Stomach (tissue), 19 donors: ENCODE results near the gene NRDE2. TPM values are rescaled to one million over a fixed set of nuclear protein-coding genes. Genes with fewer than 3 reads are reported as not detected.

Source experiments
- DNase-seq, 2 donors: peaks; one replicate each; pipeline versions ENCODE4 v3.0.0 to v3.0.0-alpha.2; 2013 to 2019
- H3K27ac ChIP-seq, 5 donors: fragments of 200-600 bp in 4 of 5; sonication (generic) in 4 of 5; one replicate each; pipeline ENCODE4 v1.5.1; 2013 to 2019; ENCODE audit warnings: mild to moderate bottlenecking in 1 of 5, moderate library complexity in 1 of 5
- H3K27me3 ChIP-seq, 3 donors: fragments of 200-600 bp; sonication (generic); one replicate each; pipeline ENCODE4 v1.5.1; 2017 to 2019; ENCODE audit warnings: mixed run types in 1 of 3
- H3K36me3 ChIP-seq, 4 donors: fragments of 200-600 bp; sonication (generic); 1 replicate in 3 of 4; 2 replicates in 1 of 4; pipeline ENCODE4 v1.5.1; 2016 to 2019
- H3K4me1 ChIP-seq, 4 donors: fragments of 200-600 bp; sonication (generic); one replicate each; pipeline ENCODE4 v1.5.1; 2016 to 2019
- H3K4me3 ChIP-seq, 4 donors: fragments of 200-600 bp; sonication (generic) in 3 of 4; one replicate each; pipeline ENCODE4 v1.5.1; 2016 to 2019; ENCODE audit warnings: mild to moderate bottlenecking in 1 of 4
- H3K9me3 ChIP-seq, 4 donors: fragments of 200-600 bp; sonication (generic); one replicate each; pipeline ENCODE4 v1.5.1; 2016 to 2019
- EP300 ChIP-seq: sonication (generic); formaldehyde crosslinking; IDR thresholded peaks from one replicate; pipeline ENCODE4 v1.6.1; 2017; ENCODE audit warnings: antibody characterized with exemption
- POLR2A ChIP-seq, 4 donors: fragments of 450-650 bp; IDR thresholded peaks; one replicate each; pipeline ENCODE4 v1.6.1; 2016; ENCODE audit warnings: antibody characterized with exemption in 4 of 4, control low read depth in 2 of 4, mild to moderate bottlenecking in 1 of 4, moderate library complexity in 1 of 4
- POLR2AphosphoS5 ChIP-seq, 3 donors: sonication (generic); formaldehyde crosslinking; IDR thresholded peaks; one replicate each; pipeline ENCODE4 v1.6.1; 2016; ENCODE audit warnings: antibody characterized with exemption in 3 of 3
- WGBS, 5 donors: extraction: QIAGEN DNeasy Blood & Tissue Kit in 3 of 5; methylation state at CpG; one replicate each; pipeline versions ENCODE4 v1.1.5 to v1.1.7; 2013 to 2018; 5-methylcytosine and 5-hydroxymethylcytosine counted together
- intact Hi-C: fragments of 100-400 bp; cut with DNase I; formaldehyde crosslinking; loops from one replicate; pipeline ENCODE4 v1.15.1; 2023; ENCODE audit warnings: low total_unique reads
- long read RNA-seq, 10 donors: transcript quantifications; one replicate each; lab custom pipeline, GENCODE V29; 2026
- polyA plus RNA-seq, 3 donors: library from polyadenylated mRNA; stranded (reverse); fragments of 200-250 nt; gene quantifications; one replicate each; pipeline ENCODE4 v1.2.3, GENCODE V29; 2013
- total RNA-seq, 5 donors: library from RNA; depleted of rRNA; stranded (reverse); fragments of >200 nt; gene quantifications; one replicate each; pipeline versions ENCODE4 v1.1.0 to v1.2.3, GENCODE V29; 2014 to 2016
- TF ChIP-seq, protein P1 (sequence below), 7 experiments: fragments of 450-650 bp in 4 of 7; fragments of 200-600 bp in 3 of 7; sonication (generic) in 3 of 7; IDR thresholded peaks; one replicate each; pipeline ENCODE4 v1.5.1; 2016 to 2019; ENCODE audit warnings: antibody characterized with exemption in 7 of 7, control low read depth in 2 of 7, mild to moderate bottlenecking in 1 of 7
- donor health status: healthy with polysubstance abuse.
- donor health status: Bipolar disorder and iron deficiency.
- donor health status: healthy.

The NRDE2 gene, protein sequence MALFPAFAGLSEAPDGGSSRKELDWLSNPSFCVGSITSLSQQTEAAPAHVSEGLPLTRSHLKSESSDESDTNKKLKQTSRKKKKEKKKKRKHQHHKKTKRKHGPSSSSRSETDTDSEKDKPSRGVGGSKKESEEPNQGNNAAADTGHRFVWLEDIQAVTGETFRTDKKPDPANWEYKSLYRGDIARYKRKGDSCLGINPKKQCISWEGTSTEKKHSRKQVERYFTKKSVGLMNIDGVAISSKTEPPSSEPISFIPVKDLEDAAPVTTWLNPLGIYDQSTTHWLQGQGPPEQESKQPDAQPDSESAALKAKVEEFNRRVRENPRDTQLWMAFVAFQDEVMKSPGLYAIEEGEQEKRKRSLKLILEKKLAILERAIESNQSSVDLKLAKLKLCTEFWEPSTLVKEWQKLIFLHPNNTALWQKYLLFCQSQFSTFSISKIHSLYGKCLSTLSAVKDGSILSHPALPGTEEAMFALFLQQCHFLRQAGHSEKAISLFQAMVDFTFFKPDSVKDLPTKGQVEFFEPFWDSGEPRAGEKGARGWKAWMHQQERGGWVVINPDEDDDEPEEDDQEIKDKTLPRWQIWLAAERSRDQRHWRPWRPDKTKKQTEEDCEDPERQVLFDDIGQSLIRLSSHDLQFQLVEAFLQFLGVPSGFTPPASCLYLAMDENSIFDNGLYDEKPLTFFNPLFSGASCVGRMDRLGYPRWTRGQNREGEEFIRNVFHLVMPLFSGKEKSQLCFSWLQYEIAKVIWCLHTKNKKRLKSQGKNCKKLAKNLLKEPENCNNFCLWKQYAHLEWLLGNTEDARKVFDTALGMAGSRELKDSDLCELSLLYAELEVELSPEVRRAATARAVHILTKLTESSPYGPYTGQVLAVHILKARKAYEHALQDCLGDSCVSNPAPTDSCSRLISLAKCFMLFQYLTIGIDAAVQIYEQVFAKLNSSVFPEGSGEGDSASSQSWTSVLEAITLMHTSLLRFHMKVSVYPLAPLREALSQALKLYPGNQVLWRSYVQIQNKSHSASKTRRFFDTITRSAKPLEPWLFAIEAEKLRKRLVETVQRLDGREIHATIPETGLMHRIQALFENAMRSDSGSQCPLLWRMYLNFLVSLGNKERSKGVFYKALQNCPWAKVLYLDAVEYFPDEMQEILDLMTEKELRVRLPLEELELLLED
- total RNA-seq (10 to 100 TPM in 4 of 5 donors, 1 to 10 TPM in 1; 8.9 to 34.8 (median 29.2) TPM), polyA plus RNA-seq (1 to 10 TPM; 5.7 to 9.0 (median 7.3) TPM)
- long read RNA-seq, donor 1, result 0 reads
- long read RNA-seq, donor 2, partial matches to known transcripts, result 301 of 1,147 reads
- long read RNA-seq, donor 2, other reads (novel, unspliced or antisense), result 845 of 1,147 reads
- long read RNA-seq, donor 3, partial matches to known transcripts, result 0 of 1 reads
- long read RNA-seq, donor 3, other reads (novel, unspliced or antisense), result 0 of 1 reads
- long read RNA-seq, donor 4, result 0 reads
- long read RNA-seq, donor 5, partial matches to known transcripts, result 0 of 1 reads
- long read RNA-seq, donor 5, other reads (novel, unspliced or antisense), result 0 of 1 reads
- long read RNA-seq, donor 6, partial matches to known transcripts, result 49 of 91 reads
- long read RNA-seq, donor 6, other reads (novel, unspliced or antisense), result 41 of 91 reads
- long read RNA-seq, donor 7, partial matches to known transcripts, result 0 of 1 reads
- long read RNA-seq, donor 7, other reads (novel, unspliced or antisense), result 0 of 1 reads
- long read RNA-seq, donor 8, partial matches to known transcripts, result 0 of 4 reads
- long read RNA-seq, donor 8, other reads (novel, unspliced or antisense), result 0 of 4 reads
- long read RNA-seq, donor 9, partial matches to known transcripts, result 0 of 2 reads
- long read RNA-seq, donor 9, other reads (novel, unspliced or antisense), result 0 of 2 reads
- long read RNA-seq, donor 10, partial matches to known transcripts, result 0 of 1 reads
- long read RNA-seq, donor 10, other reads (novel, unspliced or antisense), result 0 of 1 reads

DNA sequence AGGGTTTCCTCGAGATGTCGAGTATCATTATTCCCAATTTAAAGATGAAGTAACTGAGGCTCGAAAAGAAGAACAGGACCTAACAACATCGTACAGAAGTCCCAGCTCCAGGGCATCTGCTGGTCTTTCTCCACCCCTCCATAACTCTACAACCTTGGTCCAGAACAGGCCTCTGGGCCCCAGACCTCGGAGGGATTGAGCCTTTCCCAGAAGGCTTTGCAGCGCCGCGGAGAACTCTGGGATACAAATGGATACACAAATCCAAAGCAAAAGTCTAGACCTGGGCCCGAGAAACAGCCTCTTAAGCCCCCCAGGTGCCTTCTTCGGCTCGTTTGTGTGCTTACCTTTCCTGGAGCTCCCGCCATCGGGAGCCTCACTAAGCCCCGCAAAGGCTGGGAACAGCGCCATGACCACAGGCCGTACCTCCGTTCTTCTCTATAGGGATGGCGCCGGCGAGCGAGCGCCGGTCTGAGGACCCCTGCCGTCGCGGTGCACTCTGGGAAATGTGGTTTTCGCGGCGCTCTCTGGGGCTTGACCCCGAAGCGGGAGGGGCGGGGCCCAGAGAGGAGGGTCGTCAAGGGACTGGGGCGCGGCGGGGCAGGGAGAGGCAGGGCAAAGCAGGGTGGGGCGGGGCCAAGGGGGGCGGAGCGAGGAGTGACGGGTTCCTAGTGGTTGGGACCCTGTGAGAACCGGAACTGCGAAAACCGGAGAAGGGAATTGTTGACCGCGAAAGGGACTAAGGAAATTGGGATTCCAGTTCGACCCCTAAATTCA is at the start of gene NRDE2:
Gene NRDE2 (minus strand): TSS at position 445 of the 774 bp plus-strand sequence. CDS start 37 bp downstream, at position 408.
- WGBS, 5 donors, result 3 to 5% (median 4%) methylated on average over 42 to 46 of the region's 46 CpGs
- H3K27ac ChIP-seq, result peak within 1 kb of the TSS; percentile 83 to 91 (median 88)
- intact Hi-C loops, result no loop called here
- peak within 1 kb of the TSS; percentile 63 to 73 (median 68) for H3K4me3 ChIP-seq
- no peaks in the 10 kb centered on the region for H3K36me3 ChIP-seq
- TF ChIP-seq, protein P1, sequence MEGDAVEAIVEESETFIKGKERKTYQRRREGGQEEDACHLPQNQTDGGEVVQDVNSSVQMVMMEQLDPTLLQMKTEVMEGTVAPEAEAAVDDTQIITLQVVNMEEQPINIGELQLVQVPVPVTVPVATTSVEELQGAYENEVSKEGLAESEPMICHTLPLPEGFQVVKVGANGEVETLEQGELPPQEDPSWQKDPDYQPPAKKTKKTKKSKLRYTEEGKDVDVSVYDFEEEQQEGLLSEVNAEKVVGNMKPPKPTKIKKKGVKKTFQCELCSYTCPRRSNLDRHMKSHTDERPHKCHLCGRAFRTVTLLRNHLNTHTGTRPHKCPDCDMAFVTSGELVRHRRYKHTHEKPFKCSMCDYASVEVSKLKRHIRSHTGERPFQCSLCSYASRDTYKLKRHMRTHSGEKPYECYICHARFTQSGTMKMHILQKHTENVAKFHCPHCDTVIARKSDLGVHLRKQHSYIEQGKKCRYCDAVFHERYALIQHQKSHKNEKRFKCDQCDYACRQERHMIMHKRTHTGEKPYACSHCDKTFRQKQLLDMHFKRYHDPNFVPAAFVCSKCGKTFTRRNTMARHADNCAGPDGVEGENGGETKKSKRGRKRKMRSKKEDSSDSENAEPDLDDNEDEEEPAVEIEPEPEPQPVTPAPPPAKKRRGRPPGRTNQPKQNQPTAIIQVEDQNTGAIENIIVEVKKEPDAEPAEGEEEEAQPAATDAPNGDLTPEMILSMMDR (IDR thresholded peaks at IDR 0.05), result no peak
- TF ChIP-seq POLR2A (IDR thresholded peaks at IDR 0.05), result no peak
- peak; percentile 36 to 90 (median 58) for TF ChIP-seq POLR2AphosphoS5 (IDR thresholded peaks at IDR 0.05)
- TF ChIP-seq EP300, result no peak
- peaks cover 0 to 36% (median 21%) of the 10 kb centered on the region in 4 donors for H3K4me1 ChIP-seq
- no peaks in the 10 kb centered on the region for H3K9me3 ChIP-seq
- H3K27me3 ChIP-seq, result peaks cover 0 to 18% (median 0%) of the 10 kb centered on the region in 3 donors
- peak; percentile 99 to 100 for DNase-seq

DNA sequence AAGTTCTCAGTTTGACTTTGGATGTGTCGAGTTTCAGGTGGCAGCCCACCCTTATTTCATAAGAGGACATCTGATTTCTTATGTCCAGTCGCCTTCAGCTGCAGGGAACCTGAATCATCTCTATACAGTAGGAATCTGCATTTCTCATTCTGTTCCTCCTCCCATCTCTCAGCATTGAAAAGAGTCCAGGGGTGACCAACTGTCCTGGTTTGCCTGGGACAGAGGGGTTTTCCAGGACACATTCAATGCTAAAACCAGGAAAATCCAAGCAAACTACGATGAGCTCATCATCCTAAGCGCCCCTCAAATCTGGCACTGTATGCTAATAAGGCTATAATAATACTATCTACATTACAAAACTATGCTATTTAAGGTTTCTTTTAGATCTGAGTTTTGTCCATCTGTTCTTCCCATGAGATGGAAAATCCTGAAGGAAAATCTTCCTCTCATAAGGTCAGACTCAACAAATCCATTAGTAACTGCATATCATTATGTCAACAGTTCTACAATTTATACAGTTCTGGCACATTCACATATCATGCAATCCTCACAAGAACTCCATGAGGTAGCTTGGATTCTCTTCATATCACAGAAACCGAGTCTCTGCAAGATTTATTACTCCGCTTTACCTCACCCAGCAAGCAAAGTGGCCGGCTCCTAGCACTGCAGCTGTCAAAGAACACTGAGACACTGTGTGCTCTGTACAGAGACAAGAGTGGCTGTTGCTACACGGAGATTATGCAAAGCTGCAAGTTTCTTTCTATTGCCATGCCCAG is 49.5 kb upstream of the NRDE2 start:
- intact Hi-C loops, result no loop called here
- peak; percentile 20 for TF ChIP-seq EP300
- TF ChIP-seq POLR2A (IDR thresholded peaks at IDR 0.05), result no peak
- TF ChIP-seq, protein P1 (IDR thresholded peaks at IDR 0.05), result no peak
- peak; percentile 29 to 67 (median 65) for TF ChIP-seq POLR2AphosphoS5 (IDR thresholded peaks at IDR 0.05)
- DNase-seq, result peak; percentile 34 to 79
- Histone ChIP-seq H3K4me1 (peaks cover 14 to 37% (median 30%) of the 10 kb centered on the region in 4 donors), H3K36me3 (no peaks in the 10 kb centered on the region), H3K9me3 (no peaks in the 10 kb centered on the region), H3K27ac (peak overlapping the region; percentile 71 to 100 (median 99)), H3K27me3 (no peaks in the 10 kb centered on the region), H3K4me3 (peak overlapping the region in 1 of 4 donors; percentile 43)
- 53 to 64% (median 55%) methylated on average over 8 of the region's 8 CpGs for WGBS, 5 donors

DNA sequence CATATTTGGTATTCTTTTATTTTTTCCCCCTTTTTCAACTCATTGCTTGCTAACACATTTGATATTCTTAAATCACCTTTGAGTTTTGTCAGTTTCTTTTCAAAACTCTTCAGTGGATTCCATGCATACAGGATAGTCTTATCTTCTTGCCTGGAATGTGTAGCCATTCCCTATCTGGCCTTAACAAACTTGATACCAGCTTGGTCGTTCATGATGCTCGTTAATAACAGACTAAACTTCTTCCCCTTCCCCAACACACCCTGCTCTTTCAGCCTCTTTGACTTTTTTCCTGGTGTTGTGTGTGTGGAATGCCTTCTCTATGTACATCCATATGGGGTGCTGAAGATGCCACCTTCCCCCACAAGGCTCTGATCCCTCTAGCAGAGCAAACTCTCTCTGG is 47.4 kb upstream of the NRDE2 start:
- intact Hi-C loops, result no loop called here
- Histone ChIP-seq H3K36me3 (no peaks in the 10 kb centered on the region), H3K4me3 (no peak overlapping the region), H3K27ac (no peak overlapping the region), H3K27me3 (no peaks in the 10 kb centered on the region), H3K9me3 (no peaks in the 10 kb centered on the region), H3K4me1 (peaks cover 14 to 24% (median 20%) of the 10 kb centered on the region in 4 donors)
- DNase-seq, result no peak
- WGBS, 5 donors, result 26 to 51% (median 44%) methylated on average over 2 of the region's 2 CpGs
- TF ChIP-seq POLR2AphosphoS5 (IDR thresholded peaks at IDR 0.05), result no peak
- TF ChIP-seq, protein P1 (IDR thresholded peaks at IDR 0.05), result no peak
